OCI-LY7 (cell line): ENCODE data around the gene MACF1. TPM values are rescaled to one million over a fixed set of nuclear protein-coding genes. Genes with fewer than 3 reads are reported as not detected.

Source experiments
- BruUV-seq: library from RNA; stranded (reverse); fragments of 400-500 nt; replicated peaks from 2 replicates; lab custom pipeline; 2021; lab: Mats Ljungman, UMichigan
- CTCF ChIA-PET: fragments of 300-600 bp; sonication (Branson Sonifier 250); formaldehyde crosslinking; loops from one replicate; lab custom pipeline; 2022; ENCODE audit warnings: antibody characterized with exemption; ENCODE audit not compliant: unreplicated experiment; lab: Charles Lee
- POLR2A ChIA-PET: fragments of 300-600 bp; sonication (Branson Sonifier 250); formaldehyde crosslinking; loops from one replicate; lab custom pipeline; 2022; ENCODE audit warnings: antibody characterized with exemption; lab: Charles Lee
- DNase-seq: peaks from one replicate; pipeline ENCODE4 v3.0.0-alpha.2; 2015; ENCODE audit warnings: low spot score
- H2AFZ ChIP-seq: fragments of 200-600 bp; sonication (generic), shearing (Covaris generic); 2 replicates; pipeline ENCODE4 v1.6.1; 2014; ENCODE audit warnings: mild to moderate bottlenecking, antibody characterized with exemption, low read length, moderate library complexity
- H3K27ac ChIP-seq: fragments of 200-600 bp; sonication (generic); 2 replicates; pipeline ENCODE4 v1.5.1; 2014; ENCODE audit warnings: mixed run types, low read depth, mild to moderate bottlenecking, moderate library complexity, low read length, inconsistent platforms; ENCODE audit not compliant: poor library complexity, severe bottlenecking
- H3K36me3 ChIP-seq: fragments of 200-600 bp; sonication (generic); 2 replicates; pipeline ENCODE4 v1.6.1; 2014; ENCODE audit warnings: mild to moderate bottlenecking, antibody characterized with exemption, low read length, moderate library complexity, mixed read lengths; ENCODE audit not compliant: insufficient read depth
- H3K4me1 ChIP-seq: fragments of 200-600 bp; sonication (generic); 2 replicates; pipeline ENCODE4 v1.5.1; 2014; ENCODE audit warnings: mild to moderate bottlenecking, low read length; ENCODE audit not compliant: insufficient read depth, poor library complexity, severe bottlenecking
- H3K4me2 ChIP-seq: fragments of 200-600 bp; sonication (generic); 2 replicates; pipeline ENCODE4 v1.6.1; 2014; ENCODE audit warnings: mild to moderate bottlenecking, low read length
- H3K4me3 ChIP-seq: fragments of 200-600 bp; sonication (generic); 2 replicates; pipeline ENCODE4 v1.5.1; 2014; ENCODE audit warnings: mild to moderate bottlenecking, low read depth, low read length; ENCODE audit not compliant: poor library complexity, severe bottlenecking
- H3K79me2 ChIP-seq: fragments of 200-600 bp; sonication (generic); 2 replicates; pipeline ENCODE4 v1.6.1; 2016; ENCODE audit warnings: low read depth, mild to moderate bottlenecking, low read length, moderate library complexity, mixed read lengths; ENCODE audit not compliant: insufficient read depth
- H3K9me2 ChIP-seq: fragments of 200-600 bp; sonication (generic); 2 replicates; pipeline ENCODE4 v1.6.1; 2016; ENCODE audit warnings: mild to moderate bottlenecking, low read length, mixed read lengths; ENCODE audit not compliant: insufficient read depth
- H3K9me3 ChIP-seq: fragments of 200-600 bp; sonication (generic); 2 replicates; pipeline ENCODE4 v1.6.1; 2014; ENCODE audit warnings: mild to moderate bottlenecking, mixed run types, low read length, mixed read lengths
- H4K20me1 ChIP-seq: fragments of 200-600 bp; sonication (generic); 2 replicates; pipeline ENCODE4 v1.6.1; 2014; ENCODE audit warnings: mild to moderate bottlenecking, antibody characterized with exemption, low read length, moderate library complexity, mixed read lengths; ENCODE audit not compliant: insufficient read depth
- CTCF ChIP-seq: fragments of 200-600 bp; sonication (generic); conservative IDR thresholded peaks from 2 replicates; pipeline ENCODE4 v1.5.1; 2014; ENCODE audit warnings: mild to moderate bottlenecking, antibody characterized with exemption, low read length, moderate library complexity, mixed read lengths
- EZH2phosphoT487 ChIP-seq: fragments of 200-600 bp; sonication (generic); IDR thresholded peaks from 2 replicates; pipeline ENCODE4 v1.6.1; 2018; ENCODE audit warnings: low read depth, borderline replicate concordance, mild to moderate bottlenecking, mixed run types, antibody characterized with exemption, low read length, moderate library complexity, mixed read lengths
- intact Hi-C: fragments of 100-400 bp; cut with micrococcal nuclease; formaldehyde crosslinking; loops from one replicate; pipeline ENCODE4 v1.10.0; 2022; ENCODE audit not compliant: unreplicated experiment
- total RNA-seq, 2 experiments: library from RNA; depleted of rRNA in 1 of 2; stranded (reverse); fragments of >200 nt in 1 of 2; shearing (Covaris generic) in 1 of 2; gene quantifications; 2 replicates each; pipeline ENCODE4 v1.2.3, GENCODE V29; 2014 to 2022

The MACF1 gene
- total RNA-seq, 2 experiments from 2014 or later = 211 to 220 TPM

- BruUV-seq = no TSS peak
- POLR2A ChIA-PET = interaction anchor here (0.8 to 1.3 kb wide), 2 partner anchors 11 to 19 kb away, joined by 3 read pairs; no protein-coding TSS in a partner anchor
- no peak for TF ChIP-seq EZH2phosphoT487
- no peak for TF ChIP-seq CTCF
- CTCF ChIA-PET = no interaction called here
- Histone ChIP-seq H3K9me2 (no peaks in the 10 kb centered on the region), H3K36me3 (peaks cover 27% of the 10 kb centered on the region), H3K4me1 (peaks cover 49% of the 10 kb centered on the region), H2AFZ (no peak overlapping the region), H3K4me2 (peak overlapping the region; percentile 66), H3K4me3 (peak overlapping the region; percentile 30), H3K79me2 (peaks cover 64% of the 10 kb centered on the region; the same call in 1 of the 2 replicates), H3K9me3 (no peaks in the 10 kb centered on the region), H3K27ac (peak overlapping the region; percentile 74), H4K20me1 (0 out of 2 replicates have a peak, but pooled peaks cover 1% of the 10 kb centered on the region)
- peak; percentile 66 for DNase-seq
- intact Hi-C loops = no loop called here
Measured at GRCh38 chr1:39394598-39394997, 190.1 kb downstream of the MACF1 start.

- no peak overlapping the region for H2AFZ ChIP-seq
- peak overlapping the region; percentile 30 for H3K4me3 ChIP-seq
- POLR2A ChIA-PET = interaction anchor here (0.6 to 1.3 kb wide), 4 partner anchors 10 to 829 kb away, joined by 3 to 5 read pairs (median 4); no protein-coding TSS in a partner anchor
- H3K27ac ChIP-seq = peak overlapping the region; percentile 74
- peaks cover 20% of the 10 kb centered on the region for H3K36me3 ChIP-seq
- H3K9me2 ChIP-seq = no peaks in the 10 kb centered on the region
- BruUV-seq = no TSS peak
- CTCF ChIA-PET = interaction anchor here (0.6 kb wide), 1 partner anchor 113 kb away, joined by 3 read pairs; no protein-coding TSS in a partner anchor
- H3K79me2 ChIP-seq = peaks cover 65% of the 10 kb centered on the region; the same call in 1 of the 2 replicates
- peak; percentile 73 for DNase-seq
- H3K9me3 ChIP-seq = no peaks in the 10 kb centered on the region
- H4K20me1 ChIP-seq = peaks cover 5% of the 10 kb centered on the region; the same call in 1 of the 2 replicates
- H3K4me2 ChIP-seq = peak overlapping the region; percentile 66
- H3K4me1 ChIP-seq = peaks cover 49% of the 10 kb centered on the region
- intact Hi-C loops = no loop called here
- TF ChIP-seq EZH2phosphoT487 (no peak), CTCF (no peak)
Measured at GRCh38 chr1:39395357-39395831, 190.9 kb downstream of the MACF1 start.

GRCh38 chr1:39396671-39397070 lies 192.2 kb downstream of the MACF1 start:
- Histone ChIP-seq H3K27ac (no peak overlapping the region), H3K36me3 (peaks cover 18% of the 10 kb centered on the region), H3K4me2 (no peak overlapping the region), H3K9me3 (no peaks in the 10 kb centered on the region), H2AFZ (no peak overlapping the region), H3K79me2 (peaks cover 69% of the 10 kb centered on the region; the same call in 1 of the 2 replicates), H4K20me1 (peaks cover 5% of the 10 kb centered on the region; the same call in 1 of the 2 replicates), H3K9me2 (no peaks in the 10 kb centered on the region), H3K4me1 (peaks cover 49% of the 10 kb centered on the region), H3K4me3 (no peak overlapping the region)
- intact Hi-C loops = no loop called here
- CTCF ChIA-PET = no interaction called here
- BruUV-seq = no TSS peak
- no peak for DNase-seq
- no peak for TF ChIP-seq EZH2phosphoT487
- POLR2A ChIA-PET = interaction anchor here (0.7 kb wide), 1 partner anchor 45 kb away, joined by 4 read pairs; no protein-coding TSS in a partner anchor
